ENCODE data around the gene SLC16A3.
"Not testable (repeated sequence)": the region's sequence is repeated elsewhere in the genome, so short reads cannot be mapped to it uniquely, and the experiment has no call there.

The SLC16A3 gene

DNA sequence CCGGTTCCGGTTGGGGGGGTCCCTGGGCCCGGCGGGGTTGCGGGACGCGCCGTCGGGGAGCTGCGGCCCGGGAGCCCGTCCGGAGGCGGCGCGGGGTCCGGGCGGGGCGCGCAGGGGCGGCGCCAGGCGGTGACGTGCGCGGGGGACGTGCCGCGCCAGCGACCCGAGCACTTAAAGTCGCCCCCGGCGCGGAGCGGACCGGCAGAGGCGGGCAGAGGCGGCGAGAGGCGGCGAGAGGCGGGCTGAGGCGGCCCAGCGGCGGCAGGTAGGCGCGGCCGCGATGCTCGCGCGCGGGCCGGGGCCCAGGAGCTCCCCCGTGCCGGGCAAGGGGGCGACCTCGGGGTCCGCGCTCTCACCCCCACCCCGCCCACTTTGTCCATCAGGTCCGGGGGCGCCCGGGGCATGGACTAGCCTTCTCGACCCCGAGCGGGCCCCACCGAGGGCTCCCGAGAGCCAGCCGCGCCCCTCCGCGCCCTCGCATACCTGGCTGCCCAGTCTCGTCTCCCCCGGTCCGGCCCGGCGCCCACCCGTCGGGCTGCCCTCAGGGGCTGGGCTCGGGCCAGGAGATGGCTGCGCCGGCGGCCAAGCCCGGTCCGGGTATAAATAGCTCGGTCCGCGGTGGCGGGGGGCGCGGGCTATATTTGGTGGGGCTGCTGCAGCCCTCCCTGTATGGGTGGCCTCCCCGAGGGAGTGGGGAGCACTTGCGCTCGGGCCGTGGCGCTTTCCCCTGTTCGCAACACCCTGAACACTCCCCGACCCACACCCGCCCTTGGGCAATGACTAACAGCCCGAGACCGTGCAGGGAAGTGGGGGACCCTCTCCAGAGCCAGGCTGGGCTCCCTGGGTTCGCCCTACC lies at the start of gene SLC16A3:
Gene SLC16A3, plus strand, starts transcription at position 201 of the 856 bp plus-strand sequence. CDS start 6,967 bp downstream, outside the sequence.
- peak; percentile 60 for DNase-seq

- no peak for DNase-seq
Measured at GRCh38 chr17:82179412-82179811, 49.4 kb upstream of the SLC16A3 start.

DNA sequence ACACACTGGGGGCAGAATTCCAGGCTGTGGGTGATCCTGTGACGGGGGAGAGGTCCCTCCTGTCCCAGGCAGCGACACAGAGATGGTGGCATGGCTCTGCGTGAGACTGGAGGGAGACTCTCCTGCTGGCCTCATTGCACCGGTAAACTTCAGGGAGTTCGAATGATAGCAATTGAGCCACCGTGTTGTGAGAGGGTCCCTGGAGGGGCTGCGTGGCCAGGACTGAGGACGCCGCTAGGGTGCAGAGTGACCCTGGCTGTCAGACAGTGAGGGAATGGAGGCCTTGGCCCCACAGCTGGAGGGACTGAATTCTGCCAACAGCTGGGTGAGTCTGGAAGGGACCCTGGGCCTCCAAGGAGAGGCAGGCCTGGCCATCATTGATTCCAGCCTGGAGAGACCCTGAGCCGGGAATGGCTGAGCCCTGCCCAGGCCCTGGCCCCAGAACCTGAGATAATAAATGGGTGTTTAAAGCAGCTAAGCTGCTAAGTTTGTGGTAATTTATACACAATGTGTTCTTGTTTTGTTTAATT lies 48.8 kb upstream of the SLC16A3 start:
- DNase-seq = no peak

DNA sequence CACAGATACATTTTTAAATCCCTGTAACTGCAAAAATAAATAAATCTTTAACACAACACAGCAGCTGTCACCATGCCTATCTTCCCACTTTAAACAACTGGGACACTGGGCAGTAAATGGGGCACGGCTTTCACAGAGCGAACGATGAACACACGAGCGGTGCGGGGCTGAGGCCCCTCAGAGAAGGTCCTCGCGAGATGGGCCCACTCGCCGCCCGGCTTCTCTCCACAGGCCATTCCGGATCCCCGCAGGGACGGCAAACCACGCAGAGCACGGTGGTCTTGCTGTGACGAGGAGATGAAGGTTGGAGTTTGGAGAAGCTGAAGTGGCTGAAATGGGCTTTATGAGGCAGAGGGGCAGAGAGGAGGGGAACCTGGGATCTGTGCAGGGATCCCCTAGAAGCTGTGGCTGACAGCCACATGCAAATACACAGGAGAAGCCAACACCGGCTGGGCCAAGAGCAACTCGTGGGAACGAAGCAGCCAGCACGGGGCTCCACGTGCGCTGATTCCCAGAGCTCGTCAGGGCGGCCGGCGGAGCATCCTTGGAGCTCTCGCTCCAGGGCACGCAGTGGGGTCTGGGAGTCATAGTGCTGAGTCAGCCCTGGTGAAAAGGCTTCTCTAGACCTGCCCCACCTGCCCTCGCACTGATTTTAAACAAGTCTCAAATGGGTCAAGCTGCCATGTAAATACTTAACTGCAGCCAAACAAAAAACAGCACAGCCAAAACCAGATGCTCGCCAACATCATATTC lies 47.9 kb upstream of the SLC16A3 start:
- no peak for DNase-seq

- DNase-seq = no peak
Measured at GRCh38 chr17:82184761-82185160, 44.1 kb upstream of the SLC16A3 start.

DNA sequence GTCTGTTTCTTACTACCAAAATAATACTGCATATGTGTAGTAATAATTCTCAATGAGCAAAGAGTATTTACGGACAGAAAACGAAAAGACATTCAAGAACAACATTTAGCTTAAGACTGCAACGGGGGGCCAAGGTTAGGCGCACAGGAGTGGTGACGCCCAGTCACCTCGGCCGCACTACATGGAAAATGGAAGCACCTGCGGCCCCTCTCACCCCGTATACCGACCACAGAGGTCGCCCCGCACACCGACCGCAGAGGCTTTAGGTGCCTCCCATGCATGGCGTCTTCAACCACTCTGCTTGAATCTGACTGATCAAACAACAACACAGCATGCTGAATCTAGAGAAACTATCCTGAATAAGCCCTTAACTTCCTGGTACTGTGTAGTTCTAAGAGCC lies 42.6 kb upstream of the SLC16A3 start:
- no peak for DNase-seq

- no peak for DNase-seq
Measured at GRCh38 chr17:82187500-82187899, 41.3 kb upstream of the SLC16A3 start.

DNA sequence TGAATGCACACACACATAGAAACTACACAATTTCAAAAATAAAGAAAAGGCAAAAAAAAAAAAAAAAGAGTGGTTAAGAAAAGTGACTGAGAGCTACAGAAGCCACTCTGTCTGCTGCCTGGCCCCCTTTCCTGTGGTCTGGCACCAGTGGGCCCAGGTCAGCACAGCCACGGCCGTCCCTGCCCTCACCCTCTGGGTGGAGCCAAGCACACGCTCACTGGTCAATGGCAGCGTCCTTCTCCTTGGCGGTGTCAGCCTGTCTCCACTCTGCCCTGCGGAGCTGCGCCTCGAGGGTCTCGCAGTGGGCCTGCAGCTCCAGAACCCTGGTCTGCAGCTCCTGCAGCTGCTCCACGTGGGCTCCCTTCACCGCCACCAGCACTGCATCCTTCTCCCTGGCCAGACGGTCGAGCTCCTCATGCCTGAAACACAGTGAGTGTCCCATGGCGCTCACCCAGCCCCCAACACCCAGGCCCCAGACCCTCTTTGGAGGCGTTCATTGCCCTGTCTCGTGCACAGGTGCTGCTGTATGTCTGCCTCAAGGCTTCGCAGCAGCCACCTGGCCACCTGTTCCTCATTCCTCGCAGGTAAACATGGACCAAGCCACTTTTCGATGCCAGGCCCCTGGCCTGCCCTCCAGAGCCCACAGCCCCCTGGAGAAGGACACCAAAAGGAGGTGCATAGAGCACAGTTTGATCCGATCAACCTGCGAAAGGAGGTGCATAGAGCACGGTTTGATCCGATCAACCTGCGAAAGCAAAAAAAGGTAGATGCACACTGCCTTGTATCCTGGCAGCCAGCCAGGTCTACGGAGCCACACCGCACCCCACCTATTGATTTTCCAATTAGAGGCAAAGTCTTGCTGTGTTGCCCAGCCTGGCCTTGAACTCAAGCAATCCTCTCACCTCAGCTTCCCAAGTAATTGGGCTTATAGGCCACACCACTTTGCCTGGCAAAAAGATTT lies 40.6 kb upstream of the SLC16A3 start:
- no peak for DNase-seq

- not testable (repeated sequence) for DNase-seq
Measured at GRCh38 chr17:82193050-82193449, 35.8 kb upstream of the SLC16A3 start.

GRCh38 chr17:82193520-82194220 lies 35.2 kb upstream of the SLC16A3 start:
- DNase-seq = no peak

DNA sequence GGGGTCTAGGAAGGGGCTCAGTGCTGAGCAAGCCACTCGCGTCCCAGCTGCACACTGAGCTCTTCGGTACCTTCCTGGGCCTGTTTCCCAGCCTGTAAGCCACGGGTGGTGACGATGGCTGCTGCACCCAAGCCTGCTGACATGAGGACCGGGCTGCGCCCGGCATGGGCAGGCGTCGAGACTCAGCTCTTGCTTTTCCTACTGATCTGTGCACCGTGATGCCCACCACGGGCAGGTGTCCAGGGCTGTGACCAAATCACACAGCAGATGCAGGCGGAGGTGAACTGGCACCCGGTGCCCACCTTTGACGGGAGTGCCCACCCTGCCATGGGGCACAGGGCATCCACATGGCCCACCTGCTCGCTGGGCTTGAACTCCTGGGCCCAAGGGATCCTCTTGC lies 34.1 kb upstream of the SLC16A3 start:
- DNase-seq = no peak

GRCh38 chr17:82195675-82196672 lies 32.9 kb upstream of the SLC16A3 start:
- no peak for DNase-seq

DNA sequence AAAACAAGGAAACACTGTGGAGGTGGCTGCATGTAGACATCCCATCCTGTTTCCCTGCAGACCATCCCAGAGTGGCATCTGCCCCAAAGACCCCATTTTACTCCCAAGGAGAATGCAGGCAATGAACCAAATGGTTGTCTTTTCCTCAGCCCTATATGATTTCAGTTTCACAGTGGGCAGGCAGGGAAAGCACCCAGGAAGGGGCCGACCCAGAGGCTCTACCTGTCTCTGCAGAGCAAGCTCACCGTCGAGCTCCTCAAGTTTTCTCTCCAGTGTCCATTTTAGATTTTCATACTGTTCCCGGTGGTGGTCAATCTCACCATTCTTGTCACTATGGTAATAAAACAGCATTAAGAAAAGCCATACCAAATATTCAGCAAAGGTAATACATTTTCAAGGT lies 30.8 kb upstream of the SLC16A3 start:
- no peak for DNase-seq

GRCh38 chr17:82199496-82199895 lies 29.3 kb upstream of the SLC16A3 start:
- DNase-seq = no peak

DNA sequence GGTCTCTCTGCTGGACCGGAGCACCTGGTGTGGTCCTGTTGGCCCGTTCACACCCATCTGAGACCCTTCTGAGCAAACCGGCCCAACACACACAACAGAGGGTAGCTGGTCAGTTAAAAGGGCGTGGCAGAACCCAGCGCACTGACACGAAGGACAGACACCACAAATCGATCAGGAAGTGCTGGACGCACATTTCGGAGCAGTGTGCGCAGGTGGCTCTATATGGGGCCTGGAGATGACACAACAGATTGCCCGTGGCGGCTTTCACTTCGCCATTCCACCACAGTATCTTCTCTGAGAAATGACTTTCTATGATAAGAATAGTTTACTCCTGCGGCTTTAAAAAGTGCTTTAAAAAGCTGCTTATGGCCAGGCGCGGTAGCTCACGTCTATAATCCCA lies 28.7 kb upstream of the SLC16A3 start:
- no peak for DNase-seq

GRCh38 chr17:82200743-82201497 lies 27.9 kb upstream of the SLC16A3 start:
- no peak for DNase-seq

GRCh38 chr17:82201498-82201910 lies 27.3 kb upstream of the SLC16A3 start:
- DNase-seq = no peak

GRCh38 chr17:82202981-82203380 lies 25.9 kb upstream of the SLC16A3 start:
- DNase-seq = no peak

GRCh38 chr17:82203920-82204319 lies 24.9 kb upstream of the SLC16A3 start:
- no peak for DNase-seq
